Measurements from ENCODE around the gene DENND1C. TPM values are rescaled to one million over a fixed set of nuclear protein-coding genes. Genes with fewer than 3 reads are reported as not detected.

DENND1C gene
- total and polyA plus RNA-seq, 2 experiments from 2014 or later, result 3.1 to 6.1 TPM

DNA sequence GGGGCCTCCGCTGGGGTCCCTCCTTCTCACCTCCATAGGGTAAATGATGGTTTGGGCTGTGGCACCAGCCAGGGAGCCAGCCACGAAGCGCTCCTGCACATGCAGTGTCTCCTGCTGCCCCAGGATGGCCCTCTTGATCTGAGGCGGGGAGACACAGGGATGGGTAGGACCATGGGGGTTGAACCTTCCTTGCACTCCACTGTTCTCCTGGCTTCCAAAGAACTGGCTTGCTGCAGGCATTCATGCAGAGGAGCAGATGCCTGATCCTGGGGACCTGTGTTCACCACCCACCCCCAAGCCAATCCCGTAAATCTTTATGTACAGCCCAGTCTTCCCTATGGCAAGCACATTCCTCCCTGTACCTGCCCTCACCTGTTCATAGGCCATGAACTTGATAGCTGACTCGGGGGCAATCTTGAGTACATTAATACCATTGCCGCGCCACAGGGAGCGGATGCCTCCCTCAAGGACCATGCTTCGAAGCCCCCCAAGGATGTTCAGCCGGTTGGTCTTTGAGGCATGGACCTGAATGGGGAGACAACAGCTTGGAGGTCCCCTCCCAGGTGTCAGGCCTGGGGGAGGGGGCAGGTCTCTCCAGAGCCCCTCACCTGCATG, 27.5 kb downstream of the DENND1C start (continued):
- TF ChIP-seq, protein P1, sequence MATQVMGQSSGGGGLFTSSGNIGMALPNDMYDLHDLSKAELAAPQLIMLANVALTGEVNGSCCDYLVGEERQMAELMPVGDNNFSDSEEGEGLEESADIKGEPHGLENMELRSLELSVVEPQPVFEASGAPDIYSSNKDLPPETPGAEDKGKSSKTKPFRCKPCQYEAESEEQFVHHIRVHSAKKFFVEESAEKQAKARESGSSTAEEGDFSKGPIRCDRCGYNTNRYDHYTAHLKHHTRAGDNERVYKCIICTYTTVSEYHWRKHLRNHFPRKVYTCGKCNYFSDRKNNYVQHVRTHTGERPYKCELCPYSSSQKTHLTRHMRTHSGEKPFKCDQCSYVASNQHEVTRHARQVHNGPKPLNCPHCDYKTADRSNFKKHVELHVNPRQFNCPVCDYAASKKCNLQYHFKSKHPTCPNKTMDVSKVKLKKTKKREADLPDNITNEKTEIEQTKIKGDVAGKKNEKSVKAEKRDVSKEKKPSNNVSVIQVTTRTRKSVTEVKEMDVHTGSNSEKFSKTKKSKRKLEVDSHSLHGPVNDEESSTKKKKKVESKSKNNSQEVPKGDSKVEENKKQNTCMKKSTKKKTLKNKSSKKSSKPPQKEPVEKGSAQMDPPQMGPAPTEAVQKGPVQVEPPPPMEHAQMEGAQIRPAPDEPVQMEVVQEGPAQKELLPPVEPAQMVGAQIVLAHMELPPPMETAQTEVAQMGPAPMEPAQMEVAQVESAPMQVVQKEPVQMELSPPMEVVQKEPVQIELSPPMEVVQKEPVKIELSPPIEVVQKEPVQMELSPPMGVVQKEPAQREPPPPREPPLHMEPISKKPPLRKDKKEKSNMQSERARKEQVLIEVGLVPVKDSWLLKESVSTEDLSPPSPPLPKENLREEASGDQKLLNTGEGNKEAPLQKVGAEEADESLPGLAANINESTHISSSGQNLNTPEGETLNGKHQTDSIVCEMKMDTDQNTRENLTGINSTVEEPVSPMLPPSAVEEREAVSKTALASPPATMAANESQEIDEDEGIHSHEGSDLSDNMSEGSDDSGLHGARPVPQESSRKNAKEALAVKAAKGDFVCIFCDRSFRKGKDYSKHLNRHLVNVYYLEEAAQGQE (IDR thresholded peaks at IDR 0.05; ENCODE audit: unreplicated experiment), result no peak

- no peak for ATAC-seq
- H3K36me3 ChIP-seq (ENCODE audit: insufficient read depth), result peaks cover 11% of the 10 kb centered on the region; the same call in 1 of the 2 replicates
- no peak overlapping the region for H3K4me3 ChIP-seq
- no peak overlapping the region for H3K27ac ChIP-seq (ENCODE audit: low read depth)
- Mint-ChIP-seq H3K36me3 (ENCODE audit: low read depth) (peaks cover 51% of the 10 kb centered on the region), H3K9me3 (peaks cover 10% of the 10 kb centered on the region; the same call in 2 of the 3 replicates), H3K4me3 (no peak overlapping the region), H3K27ac (no peak overlapping the region), H3K4me1 (peaks cover 2% of the 10 kb centered on the region; the same call in 1 of the 3 replicates), H3K27me3 (ENCODE audit: insufficient read depth, low read depth, poor library complexity) (peaks cover 4% of the 10 kb centered on the region)
- H3K4me2 ChIP-seq, result no peak overlapping the region
- no peaks in the 10 kb centered on the region for H3K4me1 ChIP-seq (ENCODE audit: insufficient read depth)
- no peaks in the 10 kb centered on the region for H3K79me2 ChIP-seq (replicated peaks; ENCODE audit: insufficient read depth)
- no peaks in the 10 kb centered on the region for H3K9me2 ChIP-seq (ENCODE audit: insufficient read depth)
- DNase-seq (ENCODE audit: low spot score), result no peak
- no peaks in the 10 kb centered on the region for H3K27me3 ChIP-seq (ENCODE audit: insufficient read depth)
- no peaks in the 10 kb centered on the region for H3F3A ChIP-seq (replicated peaks; ENCODE audit: low read depth)
- H2AFZ ChIP-seq, result no peak overlapping the region
- no peaks in the 10 kb centered on the region; the same call in 1 of the 2 replicates for H4K20me1 ChIP-seq (replicated peaks; ENCODE audit: insufficient read depth)
- TF ChIP-seq STAT1 (IDR thresholded peaks at IDR 0.05; ENCODE audit: unreplicated experiment), result no peak
- TF ChIP-seq, protein P2, sequence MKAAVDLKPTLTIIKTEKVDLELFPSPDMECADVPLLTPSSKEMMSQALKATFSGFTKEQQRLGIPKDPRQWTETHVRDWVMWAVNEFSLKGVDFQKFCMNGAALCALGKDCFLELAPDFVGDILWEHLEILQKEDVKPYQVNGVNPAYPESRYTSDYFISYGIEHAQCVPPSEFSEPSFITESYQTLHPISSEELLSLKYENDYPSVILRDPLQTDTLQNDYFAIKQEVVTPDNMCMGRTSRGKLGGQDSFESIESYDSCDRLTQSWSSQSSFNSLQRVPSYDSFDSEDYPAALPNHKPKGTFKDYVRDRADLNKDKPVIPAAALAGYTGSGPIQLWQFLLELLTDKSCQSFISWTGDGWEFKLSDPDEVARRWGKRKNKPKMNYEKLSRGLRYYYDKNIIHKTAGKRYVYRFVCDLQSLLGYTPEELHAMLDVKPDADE (IDR thresholded peaks at IDR 0.05), result no peak
- TF ChIP-seq, protein P3, sequence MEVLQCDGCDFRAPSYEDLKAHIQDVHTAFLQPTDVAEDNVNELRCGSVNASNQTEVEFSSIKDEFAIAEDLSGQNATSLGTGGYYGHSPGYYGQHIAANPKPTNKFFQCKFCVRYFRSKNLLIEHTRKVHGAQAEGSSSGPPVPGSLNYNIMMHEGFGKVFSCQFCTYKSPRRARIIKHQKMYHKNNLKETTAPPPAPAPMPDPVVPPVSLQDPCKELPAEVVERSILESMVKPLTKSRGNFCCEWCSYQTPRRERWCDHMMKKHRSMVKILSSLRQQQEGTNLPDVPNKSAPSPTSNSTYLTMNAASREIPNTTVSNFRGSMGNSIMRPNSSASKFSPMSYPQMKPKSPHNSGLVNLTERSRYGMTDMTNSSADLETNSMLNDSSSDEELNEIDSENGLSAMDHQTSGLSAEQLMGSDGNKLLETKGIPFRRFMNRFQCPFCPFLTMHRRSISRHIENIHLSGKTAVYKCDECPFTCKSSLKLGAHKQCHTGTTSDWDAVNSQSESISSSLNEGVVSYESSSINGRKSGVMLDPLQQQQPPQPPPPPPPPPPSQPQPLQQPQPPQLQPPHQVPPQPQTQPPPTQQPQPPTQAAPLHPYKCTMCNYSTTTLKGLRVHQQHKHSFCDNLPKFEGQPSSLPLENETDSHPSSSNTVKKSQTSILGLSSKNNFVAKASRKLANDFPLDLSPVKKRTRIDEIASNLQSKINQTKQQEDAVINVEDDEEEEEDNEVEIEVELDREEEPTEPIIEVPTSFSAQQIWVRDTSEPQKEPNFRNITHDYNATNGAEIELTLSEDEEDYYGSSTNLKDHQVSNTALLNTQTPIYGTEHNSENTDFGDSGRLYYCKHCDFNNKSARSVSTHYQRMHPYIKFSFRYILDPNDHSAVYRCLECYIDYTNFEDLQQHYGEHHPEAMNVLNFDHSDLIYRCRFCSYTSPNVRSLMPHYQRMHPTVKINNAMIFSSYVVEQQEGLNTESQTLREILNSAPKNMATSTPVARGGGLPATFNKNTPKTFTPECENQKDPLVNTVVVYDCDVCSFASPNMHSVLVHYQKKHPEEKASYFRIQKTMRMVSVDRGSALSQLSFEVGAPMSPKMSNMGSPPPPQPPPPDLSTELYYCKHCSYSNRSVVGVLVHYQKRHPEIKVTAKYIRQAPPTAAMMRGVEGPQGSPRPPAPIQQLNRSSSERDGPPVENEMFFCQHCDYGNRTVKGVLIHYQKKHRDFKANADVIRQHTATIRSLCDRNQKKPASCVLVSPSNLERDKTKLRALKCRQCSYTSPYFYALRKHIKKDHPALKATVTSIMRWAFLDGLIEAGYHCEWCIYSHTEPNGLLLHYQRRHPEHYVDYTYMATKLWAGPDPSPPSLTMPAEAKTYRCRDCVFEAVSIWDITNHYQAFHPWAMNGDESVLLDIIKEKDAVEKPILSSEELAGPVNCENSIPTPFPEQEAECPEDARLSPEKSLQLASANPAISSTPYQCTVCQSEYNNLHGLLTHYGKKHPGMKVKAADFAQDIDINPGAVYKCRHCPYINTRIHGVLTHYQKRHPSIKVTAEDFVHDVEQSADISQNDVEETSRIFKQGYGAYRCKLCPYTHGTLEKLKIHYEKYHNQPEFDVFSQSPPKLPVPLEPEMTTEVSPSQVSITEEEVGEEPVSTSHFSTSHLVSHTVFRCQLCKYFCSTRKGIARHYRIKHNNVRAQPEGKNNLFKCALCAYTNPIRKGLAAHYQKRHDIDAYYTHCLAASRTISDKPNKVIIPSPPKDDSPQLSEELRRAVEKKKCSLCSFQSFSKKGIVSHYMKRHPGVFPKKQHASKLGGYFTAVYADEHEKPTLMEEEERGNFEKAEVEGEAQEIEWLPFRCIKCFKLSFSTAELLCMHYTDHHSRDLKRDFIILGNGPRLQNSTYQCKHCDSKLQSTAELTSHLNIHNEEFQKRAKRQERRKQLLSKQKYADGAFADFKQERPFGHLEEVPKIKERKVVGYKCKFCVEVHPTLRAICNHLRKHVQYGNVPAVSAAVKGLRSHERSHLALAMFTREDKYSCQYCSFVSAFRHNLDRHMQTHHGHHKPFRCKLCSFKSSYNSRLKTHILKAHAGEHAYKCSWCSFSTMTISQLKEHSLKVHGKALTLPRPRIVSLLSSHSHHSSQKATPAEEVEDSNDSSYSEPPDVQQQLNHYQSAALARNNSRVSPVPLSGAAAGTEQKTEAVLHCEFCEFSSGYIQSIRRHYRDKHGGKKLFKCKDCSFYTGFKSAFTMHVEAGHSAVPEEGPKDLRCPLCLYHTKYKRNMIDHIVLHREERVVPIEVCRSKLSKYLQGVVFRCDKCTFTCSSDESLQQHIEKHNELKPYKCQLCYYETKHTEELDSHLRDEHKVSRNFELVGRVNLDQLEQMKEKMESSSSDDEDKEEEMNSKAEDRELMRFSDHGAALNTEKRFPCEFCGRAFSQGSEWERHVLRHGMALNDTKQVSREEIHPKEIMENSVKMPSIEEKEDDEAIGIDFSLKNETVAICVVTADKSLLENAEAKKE (CRISPR knock-in tag; IDR thresholded peaks at IDR 0.05), result no peak
- no peak for TF ChIP-seq EZH2phosphoT487 (IDR thresholded peaks at IDR 0.05; ENCODE audit: unreplicated experiment)
- TF ChIP-seq CREB1 (CRISPR knock-in tag; IDR thresholded peaks at IDR 0.05; ENCODE audit: low read depth), result no peak
- TF ChIP-seq ZNF114 (CRISPR knock-in tag; IDR thresholded peaks at IDR 0.05), result no peak
- no peak for TF ChIP-seq ZNF331 (CRISPR knock-in tag; IDR thresholded peaks at IDR 0.05; ENCODE audit: low read depth)
- no peak for TF ChIP-seq CTCF (conservative IDR thresholded peaks at IDR 0.05; ENCODE audit: low read depth in 2 of 2)
- TF ChIP-seq POLR2AphosphoS5 (IDR thresholded peaks at IDR 0.05; ENCODE audit: low read depth), result no peak
- no peak for TF ChIP-seq NANOG (IDR thresholded peaks at IDR 0.05; ENCODE audit: borderline replicate concordance)
- no peak for TF ChIP-seq JUNB (IDR thresholded peaks at IDR 0.05; ENCODE audit: unreplicated experiment)
These were observed 28.7 kb downstream of the DENND1C start for GRCh38 chr19:6452899-6453298.
